Measurements from ENCODE around the gene CIAO3.

DNA sequence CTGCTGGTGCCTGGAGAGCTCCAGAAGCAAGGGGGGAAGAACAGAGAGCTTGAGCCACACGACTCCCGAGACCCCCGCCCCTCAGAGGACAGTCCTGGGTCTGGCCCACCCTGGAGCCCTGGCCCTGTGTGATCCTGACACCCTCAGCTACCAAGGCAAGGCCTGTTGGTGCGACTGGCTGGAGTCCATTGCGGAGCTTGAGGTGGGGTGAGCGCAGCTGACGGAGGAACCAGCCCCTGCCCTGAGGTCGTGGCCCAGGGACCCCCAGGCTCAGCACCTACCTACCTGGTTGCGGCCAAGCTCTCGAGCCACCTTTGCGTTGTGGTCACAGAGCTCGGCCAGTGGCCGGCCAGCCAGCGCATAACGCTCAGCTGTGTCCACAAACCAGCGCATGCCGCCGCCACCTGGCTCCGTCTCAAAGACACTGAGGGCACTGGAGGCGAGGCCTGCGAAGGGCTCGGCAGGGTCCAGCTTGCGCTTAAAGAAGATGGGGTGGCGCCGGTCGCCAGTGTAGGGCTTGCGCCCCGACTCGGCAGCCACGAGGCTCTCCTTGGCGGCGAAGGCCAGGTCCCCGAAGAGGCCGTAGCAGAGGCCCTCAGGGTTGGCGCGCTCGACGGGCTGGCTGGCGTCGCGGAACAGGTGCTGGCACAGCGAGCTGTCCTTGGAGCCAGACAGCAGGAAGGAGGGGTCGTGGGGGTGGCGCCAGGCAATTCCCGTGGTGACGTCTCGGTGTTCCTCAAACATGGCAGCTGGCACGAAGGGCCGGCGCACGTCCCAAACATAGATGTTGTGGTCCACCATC lies 54.1 kb downstream of the CIAO3 start:
- TF ChIP-seq CTCF (IDR thresholded peaks at IDR 0.05) (no peak), POLR2A (IDR thresholded peaks at IDR 0.05) (no peak)
